ENCODE results near the gene BRSK1. TPM values are rescaled to one million over a fixed set of nuclear protein-coding genes. Genes with fewer than 3 reads are reported as not detected.

The BRSK1 gene
- total RNA-seq, 2 experiments from 2014 or later = 6.9 to 9.1 TPM

GRCh38 chr19:55248704-55249103 lies 35.1 kb upstream of the BRSK1 start:
- no peak overlapping the region for H3K27ac Mint-ChIP-seq
- no peak overlapping the region for H3K4me3 Mint-ChIP-seq
- H3K4me1 Mint-ChIP-seq = peaks cover 42% of the 10 kb centered on the region
- H3K27me3 Mint-ChIP-seq = no peaks in the 10 kb centered on the region
- peaks cover 28% of the 10 kb centered on the region for H3K36me3 Mint-ChIP-seq
- DNase-seq = no peak
- CTCF ChIA-PET = interaction anchor here (0.7 kb wide), 1 partner anchor 88 kb away, joined by 3 read pairs; no protein-coding TSS in a partner anchor
- no peaks in the 10 kb centered on the region for H3K9me3 Mint-ChIP-seq (ENCODE audit: low read depth)
- no peak for ATAC-seq

- ATAC-seq (no peak), DNase-seq (no peak)
- CTCF ChIA-PET = no interaction called here
- no peak overlapping the region for H3K27ac Mint-ChIP-seq
- no peak overlapping the region for H3K4me3 Mint-ChIP-seq
- H3K27me3 Mint-ChIP-seq = no peaks in the 10 kb centered on the region
- peaks cover 45% of the 10 kb centered on the region for H3K4me1 Mint-ChIP-seq
- H3K9me3 Mint-ChIP-seq (ENCODE audit: low read depth) = no peaks in the 10 kb centered on the region
- peaks cover 30% of the 10 kb centered on the region for H3K36me3 Mint-ChIP-seq
Observed at GRCh38 chr19:55249841-55250240, 34.0 kb upstream of the BRSK1 start.

- DNase-seq (no peak), ATAC-seq (no peak)
- Mint-ChIP-seq H3K27ac (peak overlapping the region; percentile 100), H3K9me3 (ENCODE audit: low read depth) (no peaks in the 10 kb centered on the region), H3K4me3 (no peak overlapping the region), H3K27me3 (no peaks in the 10 kb centered on the region), H3K36me3 (peaks cover 34% of the 10 kb centered on the region), H3K4me1 (peaks cover 45% of the 10 kb centered on the region)
- CTCF ChIA-PET = interaction anchor here (1.6 kb wide), 1 partner anchor 12 kb away, joined by 3 read pairs; no protein-coding TSS in a partner anchor
Observed at GRCh38 chr19:55250262-55251036, 33.3 kb upstream of the BRSK1 start.

DNA sequence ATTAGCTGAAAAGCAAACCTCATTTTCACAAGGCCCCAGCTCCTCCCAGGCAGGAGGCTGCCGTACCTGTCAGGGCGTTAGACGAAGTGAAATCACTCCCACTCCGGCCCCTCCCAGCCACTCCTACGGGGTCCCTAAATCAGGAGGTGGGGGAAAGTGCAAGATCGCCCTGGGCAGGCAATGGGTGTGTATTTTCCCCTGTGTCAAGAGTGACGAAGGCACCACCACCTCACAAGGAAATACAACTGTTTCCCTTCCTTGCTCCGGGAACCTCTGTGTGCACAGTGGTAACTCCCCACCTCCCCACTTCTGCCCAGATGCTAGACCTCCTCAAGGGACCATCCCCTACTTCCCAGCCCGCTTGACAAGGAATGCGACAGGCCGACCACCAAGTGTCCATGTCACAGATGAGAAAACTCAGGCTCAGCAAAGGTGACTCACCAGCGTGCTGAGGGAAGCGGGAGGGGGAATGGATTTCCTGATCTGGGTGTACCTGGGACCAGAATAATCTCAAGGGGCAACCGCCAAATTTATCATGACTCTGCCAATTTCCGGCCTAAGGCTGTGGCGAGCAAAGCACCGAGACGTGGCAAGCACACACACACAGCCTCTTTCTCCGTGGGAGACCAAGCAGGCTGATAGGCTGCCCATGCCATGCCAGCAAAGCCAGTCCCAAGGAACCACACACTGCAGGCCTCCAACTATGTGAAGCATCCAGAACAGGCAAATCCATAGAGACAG lies 32.3 kb upstream of the BRSK1 start:
- Mint-ChIP-seq H3K27ac (peak overlapping the region; percentile 100), H3K4me1 (peaks cover 55% of the 10 kb centered on the region), H3K36me3 (peaks cover 40% of the 10 kb centered on the region), H3K9me3 (ENCODE audit: low read depth) (no peaks in the 10 kb centered on the region), H3K27me3 (no peaks in the 10 kb centered on the region), H3K4me3 (peak overlapping the region; percentile 67)
- peak; percentile 5 for ATAC-seq
- CTCF ChIA-PET = interaction anchor here (1.5 to 3.0 kb wide), 3 partner anchors 10 to 253 kb away, joined by 3 to 12 read pairs (median 3); no protein-coding TSS in a partner anchor
- DNase-seq = peak; percentile 64

DNA sequence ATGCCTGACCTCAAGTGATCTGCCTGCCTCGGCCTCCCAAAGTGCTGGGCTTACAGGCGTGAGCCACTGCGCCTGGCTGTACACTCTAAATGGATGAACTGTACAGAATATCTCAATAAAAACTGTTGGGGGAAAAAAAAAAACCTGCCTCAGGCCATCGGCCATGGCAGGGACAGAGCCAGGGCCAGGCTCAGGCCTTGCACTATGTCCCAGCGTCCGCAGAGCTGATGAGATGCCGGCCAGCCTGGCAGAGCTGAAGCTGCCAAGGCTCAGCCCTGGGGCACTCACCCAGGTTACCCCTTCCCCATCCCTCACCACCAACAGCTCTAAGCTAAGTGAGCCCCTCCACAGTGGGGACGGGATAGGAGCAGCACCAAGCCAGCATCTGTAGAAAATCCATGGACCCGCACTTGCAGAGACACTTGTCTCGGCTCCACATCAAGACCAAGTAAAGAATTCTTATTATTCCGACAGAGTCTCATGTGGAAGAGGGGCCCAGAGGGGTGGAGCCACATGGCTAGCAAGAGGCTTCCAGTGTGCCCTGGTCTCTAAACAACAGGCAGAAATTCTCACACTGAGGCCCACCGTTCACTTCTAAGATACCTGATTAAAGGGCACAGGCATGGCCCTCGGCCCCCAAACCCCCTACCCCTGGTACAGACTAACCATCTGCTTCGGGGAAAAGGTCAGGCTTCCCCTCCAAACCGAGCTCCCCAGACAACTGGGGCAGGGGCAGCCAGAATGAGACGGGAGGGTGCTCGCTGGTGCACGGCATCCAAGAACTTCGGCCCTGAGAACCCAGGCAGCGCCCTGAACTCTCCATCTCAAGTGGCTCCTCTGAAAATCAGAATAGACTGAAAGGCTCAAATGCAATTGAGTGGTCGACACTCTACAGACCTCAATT lies 30.8 kb upstream of the BRSK1 start:
- CTCF ChIA-PET = interaction anchor here (0.9 to 4.7 kb wide), 7 partner anchors 24 to 252 kb away, joined by 3 to 30 read pairs (median 12); partner anchors contain the start of genes DNAAF3 and TMEM238
- H3K27me3 Mint-ChIP-seq = no peaks in the 10 kb centered on the region
- ATAC-seq = no peak
- no peak for DNase-seq
- peak overlapping the region; percentile 99 for H3K4me3 Mint-ChIP-seq
- H3K27ac Mint-ChIP-seq = peak overlapping the region; percentile 100
- H3K36me3 Mint-ChIP-seq = peaks cover 52% of the 10 kb centered on the region
- peaks cover 61% of the 10 kb centered on the region for H3K4me1 Mint-ChIP-seq
- no peaks in the 10 kb centered on the region for H3K9me3 Mint-ChIP-seq (ENCODE audit: low read depth)

DNA sequence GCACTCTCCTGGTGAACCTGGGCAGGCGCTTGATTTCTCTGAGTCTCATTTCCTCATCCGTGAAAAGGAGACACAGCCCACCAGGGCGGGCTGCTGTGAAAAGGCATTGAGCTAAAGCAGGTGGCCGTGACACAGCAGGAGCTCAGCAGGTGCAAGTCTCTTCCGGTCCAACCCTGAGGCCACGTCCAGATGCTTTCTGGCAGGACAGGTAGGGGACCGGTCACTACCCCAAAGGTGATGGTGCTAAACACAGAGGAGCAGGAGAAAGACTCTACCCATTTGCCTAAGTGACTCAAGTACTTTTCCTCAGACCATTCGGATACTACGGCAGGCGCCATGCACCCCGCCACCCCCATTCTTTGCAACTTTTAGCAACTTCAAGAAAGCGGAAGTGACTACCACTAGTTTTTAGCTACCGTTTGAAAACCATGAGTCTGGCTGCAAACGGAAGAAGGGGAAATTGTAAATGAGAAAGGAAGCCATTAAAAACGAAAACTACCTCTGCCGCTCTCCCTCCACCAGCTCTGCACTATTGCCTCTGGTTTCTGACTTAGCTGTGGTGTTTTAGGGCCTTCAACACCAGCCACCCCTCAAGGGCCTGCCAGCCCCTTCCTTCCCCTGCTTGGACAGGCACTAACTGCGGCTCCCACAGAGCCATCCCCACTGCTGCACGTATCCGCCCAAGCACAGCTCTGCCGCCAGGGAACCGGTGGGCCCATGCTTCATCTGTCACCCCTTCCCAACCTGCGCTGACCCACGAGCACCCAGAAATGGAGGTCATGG lies 29.8 kb upstream of the BRSK1 start:
- H3K36me3 Mint-ChIP-seq = peaks cover 52% of the 10 kb centered on the region
- H3K4me1 Mint-ChIP-seq = peaks cover 54% of the 10 kb centered on the region
- H3K27ac Mint-ChIP-seq = peak overlapping the region; percentile 100
- no peaks in the 10 kb centered on the region for H3K9me3 Mint-ChIP-seq (ENCODE audit: low read depth)
- DNase-seq = peak; percentile 78
- no peaks in the 10 kb centered on the region for H3K27me3 Mint-ChIP-seq
- peak overlapping the region; percentile 99 for H3K4me3 Mint-ChIP-seq
- CTCF ChIA-PET = interaction anchor here (0.9 to 4.7 kb wide), 19 partner anchors 18 to 379 kb away, joined by 3 to 30 read pairs (median 4); partner anchors contain the start of genes DNAAF3, FIZ1, HSPBP1 and ISOC2
- peak; percentile 26 for ATAC-seq

DNA sequence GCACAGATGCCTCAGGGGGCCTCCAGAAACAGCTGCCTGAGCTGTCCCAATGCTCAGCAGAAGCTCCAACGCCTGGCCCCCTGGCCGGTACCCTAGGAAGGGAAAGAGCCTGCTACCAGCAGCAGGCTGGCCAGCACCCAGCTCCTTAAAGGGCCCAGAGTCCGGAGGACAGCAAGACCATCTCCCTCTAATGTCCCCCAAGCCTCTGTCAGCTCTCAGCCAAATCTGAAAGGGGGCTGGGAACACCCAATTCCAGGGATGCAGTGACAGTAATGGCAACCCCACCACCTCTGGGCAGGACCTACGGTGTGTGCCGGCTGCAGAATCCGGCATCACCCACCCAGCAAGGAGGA lies 29.2 kb upstream of the BRSK1 start:
- Mint-ChIP-seq H3K27ac (peak overlapping the region; percentile 100), H3K9me3 (ENCODE audit: low read depth) (no peaks in the 10 kb centered on the region), H3K27me3 (no peaks in the 10 kb centered on the region), H3K4me3 (peak overlapping the region; percentile 99), H3K36me3 (peaks cover 52% of the 10 kb centered on the region), H3K4me1 (peaks cover 56% of the 10 kb centered on the region)
- DNase-seq (no peak), ATAC-seq (no peak)
- CTCF ChIA-PET = interaction anchor here (0.7 to 4.7 kb wide), 20 partner anchors 19 to 378 kb away, joined by 3 to 30 read pairs (median 4); partner anchors contain the start of genes DNAAF3, FIZ1, HSPBP1 and ISOC2

DNA sequence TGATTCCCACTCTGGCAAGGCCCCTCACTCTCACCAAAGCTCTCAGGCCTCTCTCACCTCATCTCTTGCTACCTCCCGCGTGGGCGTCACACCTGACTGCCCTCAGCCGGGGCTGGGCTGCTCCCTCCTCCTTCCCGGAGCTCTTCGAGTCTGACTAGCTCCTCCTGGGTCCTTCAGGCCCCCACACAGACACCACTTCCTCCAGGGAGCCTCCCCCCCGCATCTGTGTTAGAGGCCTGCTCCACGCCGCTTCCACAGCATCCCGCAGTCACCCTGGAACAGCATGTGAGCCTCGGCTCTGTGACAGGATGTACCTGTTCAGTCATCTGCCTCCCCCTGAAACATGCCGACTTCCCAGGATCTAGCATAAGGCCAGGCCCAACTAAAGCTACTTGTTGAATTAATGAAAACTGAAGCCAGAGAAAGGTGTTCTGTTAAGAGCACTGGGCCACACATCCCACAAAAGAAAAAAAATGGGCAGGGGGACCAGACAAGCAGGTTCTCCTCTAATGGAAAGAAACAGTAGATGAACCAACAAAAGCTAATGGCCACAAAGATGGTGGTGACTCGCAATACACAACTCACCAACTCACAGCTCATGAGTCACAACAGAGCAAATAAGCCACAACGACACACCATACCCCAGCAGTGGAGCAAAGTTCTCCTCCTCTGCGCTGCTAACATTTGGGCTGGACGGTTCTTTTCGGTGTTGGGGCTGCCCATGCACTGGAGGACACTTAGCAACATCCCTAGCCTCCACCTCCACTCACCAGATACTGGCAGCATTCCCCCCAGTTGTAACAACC lies 28.0 kb upstream of the BRSK1 start:
- CTCF ChIA-PET = interaction anchor here (1.0 to 4.7 kb wide), 14 partner anchors 15 to 377 kb away, joined by 3 to 30 read pairs (median 5); partner anchors contain the start of genes KMT5C, TMEM238 and ZNF865
- no peak for ATAC-seq
- H3K27ac Mint-ChIP-seq = peak overlapping the region; percentile 100
- no peaks in the 10 kb centered on the region for H3K9me3 Mint-ChIP-seq (ENCODE audit: low read depth)
- no peaks in the 10 kb centered on the region for H3K27me3 Mint-ChIP-seq
- peaks cover 58% of the 10 kb centered on the region for H3K4me1 Mint-ChIP-seq
- DNase-seq = peak; percentile 81
- H3K4me3 Mint-ChIP-seq = peak overlapping the region; percentile 99
- peaks cover 47% of the 10 kb centered on the region for H3K36me3 Mint-ChIP-seq

DNA sequence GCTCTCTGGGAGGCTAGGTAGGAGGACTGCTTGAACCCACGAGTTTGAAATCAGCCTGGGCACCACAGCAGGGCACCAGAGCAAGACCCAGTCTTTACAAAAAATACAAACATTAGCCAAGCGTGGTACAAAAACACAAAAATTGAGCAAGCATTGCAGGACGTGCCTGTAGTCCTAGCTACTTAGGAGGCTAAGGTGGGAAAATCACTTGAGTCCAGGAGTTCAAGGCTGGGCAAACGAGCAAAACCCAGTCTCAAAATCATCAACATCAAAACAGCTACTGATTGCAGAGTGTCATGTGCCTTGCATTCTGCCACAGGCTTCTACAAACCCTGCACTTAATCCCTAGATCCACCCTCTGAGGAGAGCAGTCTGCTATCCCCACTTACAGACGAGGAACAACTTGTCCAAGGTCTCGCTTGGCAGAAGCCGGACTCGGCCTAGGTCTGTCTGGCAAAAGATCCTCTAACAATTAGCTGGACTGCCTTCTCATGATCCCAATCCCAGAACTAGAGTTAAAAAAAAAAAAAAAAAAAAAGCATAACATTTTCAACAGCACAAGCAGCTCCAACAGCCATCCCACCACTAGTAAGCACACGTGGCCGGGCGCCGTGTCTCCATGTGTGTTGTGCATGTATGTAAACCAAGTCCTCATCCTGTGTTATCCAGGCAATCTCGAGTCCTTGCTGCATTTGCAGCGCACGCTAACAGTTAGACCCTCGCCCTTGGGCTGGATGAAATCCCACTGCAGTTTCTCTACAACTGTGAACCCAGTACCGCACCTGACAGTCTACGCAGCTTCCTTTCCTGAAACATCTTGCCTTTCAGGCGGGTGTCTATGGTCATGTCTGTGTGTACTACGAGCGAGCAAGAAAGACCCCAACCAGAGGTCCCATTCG lies 27.0 kb upstream of the BRSK1 start:
- ATAC-seq = no peak
- no peaks in the 10 kb centered on the region for H3K27me3 Mint-ChIP-seq
- no peaks in the 10 kb centered on the region for H3K9me3 Mint-ChIP-seq (ENCODE audit: low read depth)
- H3K4me3 Mint-ChIP-seq = peak overlapping the region; percentile 99
- peak; percentile 48 for DNase-seq
- peaks cover 49% of the 10 kb centered on the region for H3K4me1 Mint-ChIP-seq
- CTCF ChIA-PET = interaction anchor here (0.9 to 4.7 kb wide), 11 partner anchors 20 to 376 kb away, joined by 3 to 30 read pairs (median 4); partner anchors contain the start of genes KMT5C, PPP1R12C and TMEM238
- H3K27ac Mint-ChIP-seq = peak overlapping the region; percentile 100
- H3K36me3 Mint-ChIP-seq = peaks cover 41% of the 10 kb centered on the region

DNA sequence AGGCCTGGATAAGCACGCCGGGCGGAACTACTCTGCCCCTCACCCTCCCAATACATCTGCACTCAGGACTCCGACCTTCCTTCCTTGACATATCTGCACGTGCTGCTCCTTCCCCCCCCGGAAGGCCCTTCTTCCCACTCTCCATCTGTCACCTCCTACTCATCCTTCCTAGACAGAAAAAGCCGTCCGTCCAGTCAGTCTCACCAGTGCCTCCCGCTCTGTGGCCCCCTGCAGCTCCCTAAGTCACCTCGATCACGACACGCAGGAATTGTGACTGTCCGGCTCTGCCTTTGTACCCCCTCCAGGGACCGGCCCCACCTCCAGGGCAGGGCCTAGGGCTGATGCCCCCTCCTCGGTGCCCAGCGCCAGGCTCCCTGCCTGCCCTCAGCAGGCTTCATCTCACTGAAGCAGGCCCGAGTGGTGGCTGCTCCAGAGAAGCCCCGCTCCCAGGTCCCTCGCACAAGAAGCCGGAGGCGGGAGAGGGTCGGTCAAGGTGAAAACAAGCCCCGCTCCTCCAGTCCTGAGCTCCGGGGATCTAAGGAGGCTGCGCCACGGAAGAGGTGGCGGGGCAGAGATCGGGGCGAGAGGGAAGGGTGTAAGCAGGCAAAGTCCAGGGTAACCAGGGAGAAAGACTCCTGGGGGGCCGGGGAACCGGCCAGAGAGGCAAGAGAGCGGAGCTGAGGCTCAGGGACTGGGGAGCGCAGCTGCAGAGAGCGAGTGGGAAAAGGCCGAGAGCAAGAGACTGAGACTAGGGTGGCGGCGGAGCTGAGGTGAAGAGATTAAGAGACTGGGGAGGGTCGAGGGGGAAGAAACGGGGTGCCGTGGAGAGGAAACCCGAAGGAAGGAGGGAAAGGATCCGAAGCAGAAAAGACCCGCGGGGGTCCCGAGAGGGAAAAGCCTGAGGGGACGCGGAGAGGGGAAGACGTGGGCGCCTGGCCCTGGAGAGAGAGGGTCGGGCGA lies 26.1 kb upstream of the BRSK1 start:
- CTCF ChIA-PET = interaction anchor here (0.8 to 4.7 kb wide), 8 partner anchors 20 to 375 kb away, joined by 3 to 30 read pairs (median 4); partner anchors contain the start of genes PPP1R12C and TMEM238
- Mint-ChIP-seq H3K9me3 (ENCODE audit: low read depth) (no peaks in the 10 kb centered on the region), H3K27ac (peak overlapping the region; percentile 100), H3K4me3 (peak overlapping the region; percentile 99), H3K4me1 (peaks cover 40% of the 10 kb centered on the region), H3K36me3 (peaks cover 44% of the 10 kb centered on the region), H3K27me3 (no peaks in the 10 kb centered on the region)
- peak; percentile 59 for DNase-seq
- no peak for ATAC-seq

Data from activated CD8-positive, alpha-beta memory T cell treated with anti-CD3 and anti-CD28 coated beads, Interleukin-2, amount 10 ng/mL, durations not matched to agents 7 days and 5 days (primary cell).